GM21526 (cell line): Measurements from ENCODE around the gene COL19A1.

Source experiments
- ATAC-seq: cut with Tn5 transposase; IDR thresholded peaks from one replicate; pipeline ENCODE4 v1.9.1; 2021; ENCODE audit warnings: moderate library complexity; ENCODE audit not compliant: unreplicated experiment, low FRiP score

COL19A1 gene

DNA sequence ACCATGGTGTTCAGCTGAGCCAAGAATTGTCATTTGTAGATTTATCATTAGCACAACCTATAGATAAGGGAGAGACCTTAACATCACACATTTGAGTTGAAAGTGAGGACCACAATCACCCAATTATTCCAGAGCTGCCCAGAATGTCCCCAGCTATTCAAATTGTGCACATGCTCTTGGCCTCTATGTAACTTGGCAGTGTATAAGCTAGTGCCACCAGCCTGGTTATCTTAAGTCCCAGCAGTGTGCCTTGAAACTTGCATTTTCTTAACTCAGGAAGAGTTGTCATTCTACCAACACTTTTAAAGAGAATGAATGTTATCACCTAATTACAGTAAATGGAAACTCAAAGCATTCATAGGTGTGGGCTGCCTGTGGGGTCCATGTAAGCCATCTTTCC lies 245.4 kb downstream of the COL19A1 start:
- no peak for ATAC-seq

DNA sequence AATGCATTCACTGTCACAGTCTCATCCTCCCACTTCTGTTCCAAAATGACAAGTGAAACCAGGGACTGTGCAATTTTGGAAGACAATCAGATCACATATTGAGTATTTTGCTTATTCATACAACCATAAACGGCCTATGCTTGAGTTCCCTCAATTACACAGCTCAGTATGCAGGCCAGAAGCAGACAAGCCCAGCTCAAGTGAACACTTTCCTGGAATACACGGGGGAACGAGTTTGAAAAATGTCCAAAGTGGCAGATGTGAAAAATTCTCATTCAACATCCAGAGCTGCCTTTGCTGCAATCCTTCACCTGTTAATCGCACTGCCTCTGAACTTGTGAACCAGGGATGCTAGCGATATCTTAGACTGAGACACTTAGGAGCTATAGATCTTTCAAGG lies 246.4 kb downstream of the COL19A1 start:
- ATAC-seq: no peak

DNA sequence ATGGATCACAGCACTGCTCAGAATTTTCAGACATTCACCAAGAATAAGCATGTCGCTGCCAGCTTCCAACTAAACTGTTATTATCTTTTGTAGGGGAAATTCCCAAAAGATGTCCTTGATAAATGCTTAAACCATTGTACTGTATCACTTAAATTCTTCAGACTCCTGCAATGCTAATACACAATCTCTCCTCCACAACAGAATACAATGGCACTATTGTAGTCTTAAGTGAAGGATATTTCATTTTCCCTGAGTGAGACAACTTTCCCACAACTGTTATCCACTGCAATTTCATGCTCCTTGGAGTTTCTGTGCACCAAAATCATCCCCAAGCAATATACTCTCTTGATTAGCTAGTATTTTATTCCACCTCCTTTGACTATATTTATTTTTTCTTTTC lies 246.8 kb downstream of the COL19A1 start:
- no peak for ATAC-seq

DNA sequence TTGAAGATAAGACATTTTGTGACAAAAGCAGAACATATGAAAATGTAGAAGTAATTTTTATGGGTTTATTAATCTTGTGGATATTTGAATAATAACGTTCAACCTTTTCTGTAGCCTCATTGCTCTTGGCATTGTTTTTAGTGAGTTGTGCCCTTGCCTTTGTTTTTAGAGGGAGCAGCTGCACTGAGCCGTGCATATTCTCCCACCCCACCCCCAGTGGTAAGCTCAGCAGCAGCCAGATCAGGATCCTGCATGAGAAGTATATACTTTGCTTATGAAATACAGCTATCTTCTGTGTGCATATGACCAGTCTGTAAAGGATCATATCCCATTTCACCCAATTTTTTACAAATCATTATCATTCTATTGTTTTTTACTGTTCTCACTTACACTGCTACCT lies 252.3 kb downstream of the COL19A1 start:
- ATAC-seq: no peak

DNA sequence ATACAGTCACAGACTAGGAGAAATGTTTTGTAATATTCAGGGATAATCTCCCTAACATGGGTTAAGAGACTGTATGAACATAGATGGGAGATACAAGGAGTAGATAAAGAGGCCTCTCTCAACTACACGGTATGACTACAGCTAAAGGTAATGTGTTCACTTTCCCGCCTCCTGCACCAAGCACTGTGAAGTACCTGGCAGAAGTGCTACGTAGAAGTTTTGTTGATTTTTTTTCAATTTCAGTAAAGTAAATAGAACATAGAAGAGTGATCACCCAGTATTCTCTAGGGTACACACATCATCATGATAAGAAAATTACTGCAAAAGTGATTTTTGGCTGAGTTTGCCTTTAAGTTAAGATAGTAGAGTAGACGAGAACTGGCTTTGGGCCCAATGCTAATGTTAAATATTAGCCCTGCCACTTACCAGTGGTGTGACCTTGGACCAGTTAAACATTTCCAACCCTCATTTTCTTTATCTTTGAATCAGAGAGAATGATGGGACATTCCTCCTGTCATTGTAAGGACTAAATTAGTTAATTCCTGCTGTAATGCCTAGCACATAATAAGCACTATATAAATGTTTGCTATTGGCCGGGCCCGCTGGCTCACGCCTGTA lies 253.0 kb downstream of the COL19A1 start:
- ATAC-seq: no peak

DNA sequence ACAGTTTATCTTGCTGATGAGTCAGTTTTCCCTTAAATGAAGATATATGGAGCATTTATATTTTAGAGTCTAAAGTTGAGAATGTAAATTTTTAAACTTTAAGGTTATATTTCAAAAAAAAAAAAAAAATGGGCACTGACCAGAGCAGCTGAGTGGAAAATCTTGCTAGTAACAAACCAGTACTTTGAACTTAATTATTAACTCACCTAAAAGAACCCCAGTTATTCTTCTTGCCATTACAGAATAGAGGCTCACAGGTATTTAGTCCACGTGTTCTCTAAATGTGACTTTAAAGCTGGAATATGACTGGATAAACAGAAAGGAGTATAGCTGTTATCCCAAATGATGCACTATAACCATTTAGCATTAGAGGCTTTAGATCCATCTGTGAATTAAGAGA lies 258.1 kb downstream of the COL19A1 start:
- no peak for ATAC-seq

DNA sequence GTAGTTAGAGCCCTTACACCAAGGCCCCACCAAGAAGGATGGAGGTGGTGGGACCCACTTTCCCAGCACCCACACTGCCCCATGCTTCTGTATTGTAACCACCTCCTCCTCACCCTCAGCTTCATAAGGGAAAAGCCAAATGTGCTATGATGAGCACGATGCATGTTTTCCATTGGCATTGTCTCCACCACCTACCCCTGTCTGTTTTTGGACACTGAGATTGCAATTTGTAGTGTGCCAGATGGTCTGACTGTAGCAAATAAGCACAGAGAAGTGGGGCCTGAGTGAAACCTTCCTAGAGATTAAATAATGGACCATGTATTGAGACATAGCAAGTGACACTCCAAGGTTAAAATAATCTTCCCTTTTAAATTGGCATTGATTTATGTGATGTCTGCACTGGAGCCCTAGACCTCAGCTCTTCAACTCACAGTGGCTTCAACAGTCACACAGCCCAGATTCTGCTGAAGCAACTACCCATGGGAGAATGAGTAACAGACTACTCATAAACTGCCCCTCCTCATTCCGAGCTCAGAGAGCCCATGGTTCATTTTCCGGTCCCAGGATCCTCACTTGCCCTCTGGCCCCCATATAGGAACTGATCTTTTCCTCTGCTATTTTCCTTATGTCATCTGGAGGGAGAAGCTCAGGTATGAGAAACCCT lies 258.7 kb downstream of the COL19A1 start:
- ATAC-seq: no peak

DNA sequence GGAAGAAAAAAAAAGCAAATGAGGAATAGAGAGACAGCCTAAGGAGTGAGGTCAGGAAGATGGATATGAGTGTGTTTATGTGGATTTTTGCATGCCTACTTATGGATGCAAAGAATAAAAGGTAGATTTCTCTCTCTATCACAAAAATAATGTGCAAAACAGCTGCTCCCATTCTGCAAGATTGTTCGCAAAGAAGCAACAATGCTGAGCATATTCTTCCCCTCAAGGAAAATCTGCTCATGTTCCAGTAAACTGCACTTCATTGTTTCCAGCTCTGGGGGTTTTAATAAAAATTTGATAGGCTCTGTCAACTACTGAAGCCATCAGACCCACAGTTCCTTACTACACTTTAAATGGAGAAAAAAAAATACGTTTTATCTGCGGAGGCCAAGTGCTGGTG lies 259.2 kb downstream of the COL19A1 start:
- no peak for ATAC-seq

DNA sequence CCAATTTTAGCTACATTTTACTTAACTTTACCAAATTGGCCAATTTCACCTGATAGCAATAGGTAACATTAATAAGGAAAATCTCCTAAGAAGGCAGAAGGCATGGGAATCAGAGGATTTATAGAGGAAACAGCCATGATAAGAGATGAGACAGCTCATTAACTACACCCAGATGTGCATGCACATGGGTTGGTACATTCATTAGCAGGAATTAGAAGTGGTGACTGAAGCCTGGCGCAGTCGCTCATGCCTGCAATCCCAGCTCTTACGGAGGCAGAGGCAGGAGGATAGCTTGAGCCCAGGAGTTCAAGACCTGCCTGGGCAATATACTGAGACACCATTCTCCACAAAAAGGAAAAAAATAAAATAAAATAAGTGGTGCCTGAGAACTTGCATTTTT lies 263.0 kb downstream of the COL19A1 start:
- no peak for ATAC-seq

DNA sequence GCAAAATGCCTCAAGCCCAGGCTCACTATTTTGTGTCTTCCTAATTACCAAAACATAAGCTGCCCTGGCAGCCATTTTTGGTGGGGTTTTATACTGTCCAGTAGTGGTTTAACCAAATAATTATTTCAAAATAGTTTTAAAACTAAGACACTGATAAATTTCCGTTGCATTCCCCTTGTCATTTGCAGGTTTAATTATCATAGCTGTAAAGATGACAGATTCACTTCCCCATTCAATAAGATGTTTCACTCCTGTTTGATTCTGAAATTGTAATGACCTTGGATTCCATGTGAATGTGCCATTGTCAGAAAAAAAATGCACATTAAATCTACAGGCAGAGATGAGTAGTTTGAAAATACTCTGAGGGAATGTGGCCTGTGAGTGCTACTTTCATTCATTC lies 264.5 kb downstream of the COL19A1 start:
- ATAC-seq: no peak

DNA sequence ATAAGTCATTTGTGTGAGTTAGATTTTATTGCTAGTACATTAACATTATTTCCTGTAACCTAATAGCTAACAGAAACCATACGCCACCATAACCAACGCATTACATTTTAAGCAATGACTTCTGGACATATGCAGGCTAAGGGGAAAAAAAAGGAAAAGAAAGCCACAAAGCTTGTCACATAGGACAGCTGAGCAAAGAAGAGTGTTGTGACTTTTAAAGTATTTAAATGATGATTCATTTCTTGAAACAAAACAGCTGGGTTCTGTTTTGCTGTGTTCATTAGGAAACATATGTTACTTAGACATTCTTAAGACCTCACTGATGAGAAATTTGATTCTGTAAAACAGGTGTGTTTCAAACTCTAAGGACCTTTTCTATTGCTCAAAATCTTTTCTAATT lies 265.2 kb downstream of the COL19A1 start:
- ATAC-seq: peak; percentile 96

DNA sequence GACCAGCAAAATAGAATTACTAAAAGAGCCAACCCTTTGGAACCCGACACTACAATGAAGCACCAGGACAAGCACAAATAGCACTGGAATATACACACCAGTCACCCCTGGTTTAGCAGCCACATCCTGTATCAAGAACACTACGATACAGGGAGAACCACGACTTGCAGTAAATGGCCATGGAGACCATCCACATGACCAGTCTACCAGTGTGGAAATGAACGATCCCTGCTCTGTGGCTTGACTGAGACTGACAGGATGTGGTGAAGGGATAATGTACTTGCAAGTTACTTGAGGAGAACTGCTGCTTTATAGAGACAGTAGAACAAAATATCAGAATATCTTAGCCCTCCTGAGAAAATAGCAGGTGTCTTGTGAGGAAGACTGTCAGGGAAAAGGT lies 266.9 kb downstream of the COL19A1 start:
- no peak for ATAC-seq

DNA sequence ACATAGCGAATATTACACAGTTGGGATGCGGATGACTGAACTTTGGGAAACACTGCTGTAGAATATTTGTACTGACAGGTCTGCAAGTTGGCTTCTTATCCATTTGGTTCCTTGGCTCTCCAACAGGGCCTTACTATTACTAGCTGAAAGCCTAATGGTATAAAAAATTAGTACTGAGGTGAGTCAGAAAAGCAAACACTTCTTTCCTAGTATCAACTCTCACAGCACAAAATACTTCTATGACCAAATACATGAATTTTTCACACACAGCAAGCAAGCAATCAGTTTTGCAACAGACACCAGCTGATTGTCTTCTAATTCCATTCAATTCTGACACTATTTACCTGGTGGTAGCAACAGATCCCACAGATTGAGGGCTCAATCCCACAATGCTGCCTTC lies 268.2 kb downstream of the COL19A1 start:
- no peak for ATAC-seq

DNA sequence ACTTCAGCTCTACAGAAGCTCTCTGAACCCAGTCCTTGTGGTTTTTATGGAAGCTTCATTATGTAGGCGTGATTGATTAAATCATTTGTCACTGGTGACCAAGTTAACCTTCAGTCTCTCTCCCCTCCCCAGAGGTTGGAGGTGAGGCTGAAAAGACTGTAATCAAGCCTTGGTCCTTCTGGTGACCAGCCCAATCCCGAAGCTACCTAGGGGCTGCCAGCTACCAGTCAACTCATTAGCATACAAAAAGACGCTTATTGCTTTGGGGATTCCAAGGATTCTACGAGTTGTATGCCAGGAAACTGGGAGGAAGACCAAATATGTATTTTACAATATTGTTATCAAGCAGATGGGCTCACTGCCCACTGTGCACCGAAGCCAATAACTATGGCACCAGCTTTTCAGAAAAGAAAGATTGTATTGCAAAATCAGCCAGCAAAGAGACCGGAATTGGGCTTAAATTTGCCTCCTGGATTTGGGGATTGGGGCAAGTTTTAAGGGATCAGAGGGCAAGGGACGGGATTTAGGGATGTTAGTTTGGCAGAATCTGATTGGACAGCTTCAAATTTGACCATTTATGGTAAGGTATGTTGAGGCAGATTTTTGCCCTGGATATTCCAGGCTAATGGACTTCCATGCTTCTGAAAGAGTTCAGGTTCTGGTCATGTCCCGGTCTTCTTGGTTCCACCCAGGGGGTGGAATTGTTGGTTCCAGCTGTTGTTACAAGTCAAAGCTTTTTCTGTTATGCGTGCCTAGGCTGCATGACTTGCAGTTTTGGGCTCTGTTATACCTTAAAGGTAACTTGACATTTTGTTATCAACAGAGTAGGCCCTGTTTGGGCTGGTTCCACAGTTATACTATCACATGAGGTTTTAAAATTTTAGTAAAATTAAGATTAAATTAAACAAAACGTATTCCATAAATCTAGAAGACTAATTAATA lies 269.1 kb downstream of the COL19A1 start:
- no peak for ATAC-seq

DNA sequence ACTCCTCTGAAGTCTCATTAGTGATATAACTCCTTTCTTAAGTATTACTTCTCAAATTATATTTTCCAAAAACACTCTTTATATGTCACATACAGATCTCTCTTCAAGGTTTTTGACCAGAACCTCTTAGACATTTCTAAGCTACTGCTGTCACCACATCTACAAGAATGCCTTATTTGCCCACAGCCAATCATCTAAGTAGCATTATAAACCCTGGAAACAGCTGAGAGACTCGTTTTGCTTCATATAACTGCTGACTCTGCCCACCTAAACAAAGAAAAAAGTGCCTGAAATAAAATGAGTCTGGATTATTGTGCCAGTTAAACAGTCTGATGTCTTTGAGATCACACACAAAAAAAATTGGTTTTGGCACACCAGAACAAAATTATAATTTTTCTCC lies 270.6 kb downstream of the COL19A1 start:
- no peak for ATAC-seq

DNA sequence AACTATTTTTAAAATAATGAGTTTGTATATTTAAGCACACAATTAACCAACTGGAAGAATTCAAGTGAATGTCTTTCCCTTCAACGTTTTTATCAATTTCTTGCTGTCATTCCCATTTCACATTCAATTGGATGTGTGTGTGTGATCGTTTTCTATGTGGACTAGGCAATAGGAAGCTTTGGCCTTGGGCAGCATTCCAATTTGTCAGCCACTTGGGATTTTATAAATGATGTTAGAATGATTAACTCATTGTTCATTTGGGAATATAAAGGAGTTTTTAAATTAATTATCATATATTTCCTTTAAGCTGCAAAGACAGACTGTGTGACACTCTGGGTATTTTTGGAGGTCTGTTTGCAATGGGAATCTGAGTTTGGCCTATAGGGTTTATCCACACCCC lies 274.1 kb downstream of the COL19A1 start:
- no peak for ATAC-seq

DNA sequence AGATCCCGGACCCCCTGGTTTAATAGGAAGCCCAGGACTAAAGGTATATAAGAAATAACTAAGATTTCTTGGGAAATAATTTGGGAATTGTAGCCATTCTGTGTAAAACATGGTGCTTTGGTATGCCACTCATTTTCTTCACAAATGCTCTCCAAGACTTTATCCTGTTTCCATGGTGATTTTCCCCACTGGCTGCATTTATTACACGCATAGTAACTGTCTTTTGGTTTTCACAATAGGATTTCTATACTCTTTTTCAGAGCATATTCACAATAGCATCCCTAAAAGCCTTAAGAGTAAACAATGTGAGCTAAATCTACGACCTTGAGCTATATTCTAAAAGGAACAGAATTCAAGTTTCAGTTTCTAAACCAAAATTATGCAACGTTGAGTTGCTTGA lies 275.7 kb downstream of the COL19A1 start:
- no peak for ATAC-seq

DNA sequence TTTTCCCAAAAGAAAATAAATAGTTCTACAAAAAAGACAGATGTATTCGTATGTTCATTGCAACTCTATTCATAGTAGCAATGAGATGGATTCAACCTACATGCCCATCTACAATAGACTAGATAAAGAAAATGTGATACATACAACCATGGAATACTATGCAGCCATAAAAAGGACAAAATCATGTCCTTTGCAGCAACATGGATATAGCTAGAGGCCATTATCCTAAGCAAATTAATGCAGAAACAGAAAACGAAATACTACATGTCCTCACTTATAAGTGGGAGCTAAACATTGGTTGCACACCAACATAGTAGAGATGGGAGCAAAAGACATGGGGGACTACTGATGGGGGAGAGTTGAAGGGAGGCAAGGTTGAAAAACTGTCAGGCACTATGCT lies 278.8 kb downstream of the COL19A1 start:
- no peak for ATAC-seq

DNA sequence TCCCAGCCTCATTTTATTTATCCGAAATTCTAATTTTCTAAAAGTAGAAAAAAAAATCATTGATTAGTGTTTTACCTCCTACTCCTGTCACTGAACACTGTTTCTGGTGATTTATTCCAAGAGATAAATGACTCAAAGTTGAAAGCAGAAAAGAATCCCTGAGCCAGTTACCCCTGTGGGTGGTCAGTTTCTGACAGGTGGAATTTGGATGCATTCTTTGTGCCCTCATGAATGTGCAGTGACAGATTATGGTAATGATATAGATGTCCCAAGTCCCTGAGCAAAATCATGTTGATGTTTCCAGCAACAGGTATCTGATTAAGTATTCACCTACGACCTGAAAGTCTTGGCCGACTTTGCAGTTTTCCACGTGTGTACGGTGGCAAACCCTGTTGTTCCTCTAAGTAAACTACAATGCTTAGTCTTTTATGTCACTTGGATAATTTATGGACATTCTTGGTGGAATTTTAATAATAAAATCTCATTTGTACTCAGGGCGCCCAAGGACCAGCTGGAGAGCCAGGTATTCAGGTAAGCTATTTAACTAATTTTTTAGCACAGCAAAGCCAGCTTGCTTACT lies 282.9 kb downstream of the COL19A1 start:
- ATAC-seq: no peak

DNA sequence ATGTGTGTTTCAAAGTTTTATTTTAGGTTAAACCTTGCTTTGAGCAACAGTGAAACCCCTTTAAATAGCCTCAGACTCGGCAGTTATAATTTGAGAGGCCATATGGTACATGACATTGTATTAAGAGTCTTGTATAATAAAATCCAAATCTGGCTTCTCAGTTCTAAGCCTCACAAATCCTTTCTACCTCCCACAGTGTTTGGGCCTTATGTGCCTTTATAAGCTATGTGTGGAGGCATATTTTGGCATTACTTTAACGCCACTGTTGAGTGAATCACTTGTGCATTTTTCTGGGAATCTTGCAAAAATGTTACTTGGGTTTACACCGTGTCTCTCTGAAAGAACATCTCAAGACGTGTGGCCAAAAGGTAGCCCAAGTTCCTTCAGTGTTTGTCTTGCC lies 284.2 kb downstream of the COL19A1 start:
- no peak for ATAC-seq

DNA sequence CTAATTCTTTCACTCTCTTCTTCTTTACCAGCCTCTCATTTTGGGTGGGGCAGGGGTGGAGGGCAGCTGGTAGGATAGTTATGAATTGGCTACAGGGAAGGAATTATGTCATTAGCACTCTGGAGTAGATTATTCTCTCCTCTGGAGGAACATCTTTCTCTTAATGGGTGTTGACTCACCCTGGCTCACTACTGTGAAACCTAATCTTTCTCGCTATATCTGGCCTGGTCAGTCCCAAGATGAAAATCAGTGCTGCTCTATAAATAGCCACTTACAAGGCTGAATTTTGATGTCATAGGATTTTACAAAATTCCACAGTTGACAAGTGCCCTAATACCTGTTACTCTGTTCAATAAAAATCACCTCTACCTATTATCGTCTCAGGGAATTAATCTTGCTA lies 285.3 kb downstream of the COL19A1 start:
- no peak for ATAC-seq
